ENCODE data around the gene SPATA2.

- TF ChIP-seq CTCF (IDR thresholded peaks at IDR 0.05; ENCODE audit: low read depth, low read length, missing input control): no peak
- TF ChIP-seq RAD21 (IDR thresholded peaks at IDR 0.05): no peak
- TF ChIP-seq MAX (IDR thresholded peaks at IDR 0.05): no peak
- no peak for TF ChIP-seq SP1 (IDR thresholded peaks at IDR 0.05)
- TF ChIP-seq GABPA (IDR thresholded peaks at IDR 0.05 in 1 of 2, conservative IDR thresholded peaks at IDR 0.05 in 1 of 2): no peak
- no peak for TF ChIP-seq JUND (IDR thresholded peaks at IDR 0.05)
- no peak for TF ChIP-seq REST (IDR thresholded peaks at IDR 0.05)
- no peak for TF ChIP-seq EGR1 (IDR thresholded peaks at IDR 0.05; ENCODE audit: low read depth in 2 of 2)
Measured at GRCh38 chr20:49883246-49883802, 32.0 kb downstream of the SPATA2 start.
